NCI-H2171 treated with DMSO at 0.1 percent for 48 hours (cell line): Measurements from ENCODE around the gene FUT7.

Experiments
- DNase-seq: peaks from one replicate; lab custom pipeline; 2025; lab: John Stamatoyannopoulos, UW

FUT7 gene

GRCh38 chr9:136982232-136983051, 49.4 kb downstream of the FUT7 start, which contains the start of gene LCNL1:
Gene LCNL1 (plus strand): TSS chr9:136982993. CDS start chr9:136983587, 594 bp downstream.
- no peak for DNase-seq

- DNase-seq = no peak
Observed at GRCh38 chr9:136981588-136982231, 50.2 kb downstream of the FUT7 start.

GRCh38 chr9:136980669-136981478, 51.0 kb downstream of the FUT7 start:
- no peak for DNase-seq
